ENCODE results near the gene RFTN1.

RFTN1 gene

GRCh38 chr3:16480861-16481545 lies 32.5 kb downstream of the RFTN1 start:
- H3K27ac ChIP-seq (ENCODE audit: low read depth, low read length) = no peak overlapping the region
- H3K9me3 ChIP-seq (ENCODE audit: control insufficient read depth in 1 of 2, low read length in 2 of 2) = no peaks in the 10 kb centered on the region
- peak overlapping the region in 1 of 2 donors; percentile 9 for H3K4me3 ChIP-seq (ENCODE audit: low read depth in 1 of 2, low read length in 2 of 2)
- H3K27me3 ChIP-seq (ENCODE audit: control insufficient read depth in 1 of 2, insufficient read depth in 2 of 2, low read length in 2 of 2) = no peaks in the 10 kb centered on the region
- H3K4me1 ChIP-seq (ENCODE audit: control insufficient read depth in 1 of 2, insufficient read depth in 2 of 2, low read length in 2 of 2) = peaks cover 23 to 26% of the 10 kb centered on the region in 2 donors
- no peak overlapping the region for H3K9ac ChIP-seq (ENCODE audit: low read depth in 1 of 2, low read length in 2 of 2)
- H3K36me3 ChIP-seq (ENCODE audit: control insufficient read depth in 1 of 2, insufficient read depth in 2 of 2, low read length in 2 of 2) = no peaks in the 10 kb centered on the region

GRCh38 chr3:16478516-16478915 lies 35.0 kb downstream of the RFTN1 start:
- H3K4me3 ChIP-seq (ENCODE audit: low read depth in 1 of 2, low read length in 2 of 2) = no peak overlapping the region
- no peak overlapping the region for H3K9ac ChIP-seq (ENCODE audit: low read depth in 1 of 2, low read length in 2 of 2)
- H3K9me3 ChIP-seq (ENCODE audit: control insufficient read depth in 1 of 2, low read length in 2 of 2) = no peaks in the 10 kb centered on the region
- no peak overlapping the region for H3K27ac ChIP-seq (ENCODE audit: low read depth, low read length)
- no peaks in the 10 kb centered on the region for H3K27me3 ChIP-seq (ENCODE audit: control insufficient read depth in 1 of 2, insufficient read depth in 2 of 2, low read length in 2 of 2)
- peaks cover 25 to 26% of the 10 kb centered on the region in 2 donors for H3K4me1 ChIP-seq (ENCODE audit: control insufficient read depth in 1 of 2, insufficient read depth in 2 of 2, low read length in 2 of 2)
- no peaks in the 10 kb centered on the region for H3K36me3 ChIP-seq (ENCODE audit: control insufficient read depth in 1 of 2, insufficient read depth in 2 of 2, low read length in 2 of 2)

- no peak overlapping the region for H3K27ac ChIP-seq (ENCODE audit: low read depth, low read length)
- H3K36me3 ChIP-seq (ENCODE audit: control insufficient read depth in 1 of 2, insufficient read depth in 2 of 2, low read length in 2 of 2) = peaks cover 0 to under 1% of the 10 kb centered on the region in 2 donors
- no peak overlapping the region for H3K9ac ChIP-seq (ENCODE audit: low read depth in 1 of 2, low read length in 2 of 2)
- H3K27me3 ChIP-seq (ENCODE audit: control insufficient read depth in 1 of 2, insufficient read depth in 2 of 2, low read length in 2 of 2) = no peaks in the 10 kb centered on the region
- no peaks in the 10 kb centered on the region for H3K9me3 ChIP-seq (ENCODE audit: control insufficient read depth in 1 of 2, low read length in 2 of 2)
- H3K4me3 ChIP-seq (ENCODE audit: low read depth in 1 of 2, low read length in 2 of 2) = no peak overlapping the region
- peaks cover 17 to 20% of the 10 kb centered on the region in 2 donors for H3K4me1 ChIP-seq (ENCODE audit: control insufficient read depth in 1 of 2, insufficient read depth in 2 of 2, low read length in 2 of 2)
Observed at GRCh38 chr3:16477521-16477920, 36.0 kb downstream of the RFTN1 start.

GRCh38 chr3:16477056-16477455 lies 36.4 kb downstream of the RFTN1 start:
- Histone ChIP-seq H3K4me3 (ENCODE audit: low read depth in 1 of 2, low read length in 2 of 2) (no peak overlapping the region), H3K27ac (ENCODE audit: low read depth, low read length) (no peak overlapping the region), H3K9me3 (ENCODE audit: control insufficient read depth in 1 of 2, low read length in 2 of 2) (no peaks in the 10 kb centered on the region), H3K27me3 (ENCODE audit: control insufficient read depth in 1 of 2, insufficient read depth in 2 of 2, low read length in 2 of 2) (no peaks in the 10 kb centered on the region), H3K4me1 (ENCODE audit: control insufficient read depth in 1 of 2, insufficient read depth in 2 of 2, low read length in 2 of 2) (peaks cover 13 to 18% of the 10 kb centered on the region in 2 donors), H3K9ac (ENCODE audit: low read depth in 1 of 2, low read length in 2 of 2) (no peak overlapping the region), H3K36me3 (ENCODE audit: control insufficient read depth in 1 of 2, insufficient read depth in 2 of 2, low read length in 2 of 2) (peaks cover 0 to 3% of the 10 kb centered on the region in 2 donors)

- H3K4me3 ChIP-seq (ENCODE audit: low read depth in 1 of 2, low read length in 2 of 2) = no peak overlapping the region
- H3K9me3 ChIP-seq (ENCODE audit: control insufficient read depth in 1 of 2, low read length in 2 of 2) = no peaks in the 10 kb centered on the region
- peaks cover 0 to 3% of the 10 kb centered on the region in 2 donors for H3K36me3 ChIP-seq (ENCODE audit: control insufficient read depth in 1 of 2, insufficient read depth in 2 of 2, low read length in 2 of 2)
- H3K9ac ChIP-seq (ENCODE audit: low read depth in 1 of 2, low read length in 2 of 2) = no peak overlapping the region
- no peaks in the 10 kb centered on the region for H3K27me3 ChIP-seq (ENCODE audit: control insufficient read depth in 1 of 2, insufficient read depth in 2 of 2, low read length in 2 of 2)
- no peak overlapping the region for H3K27ac ChIP-seq (ENCODE audit: low read depth, low read length)
- peaks cover 9 to 14% of the 10 kb centered on the region in 2 donors for H3K4me1 ChIP-seq (ENCODE audit: control insufficient read depth in 1 of 2, insufficient read depth in 2 of 2, low read length in 2 of 2)
Observed at GRCh38 chr3:16476636-16477035, 36.9 kb downstream of the RFTN1 start.

- Histone ChIP-seq H3K27me3 (ENCODE audit: control insufficient read depth in 1 of 2, insufficient read depth in 2 of 2, low read length in 2 of 2) (no peaks in the 10 kb centered on the region), H3K9me3 (ENCODE audit: control insufficient read depth in 1 of 2, low read length in 2 of 2) (no peaks in the 10 kb centered on the region), H3K36me3 (ENCODE audit: control insufficient read depth in 1 of 2, insufficient read depth in 2 of 2, low read length in 2 of 2) (peaks cover 3% of the 10 kb centered on the region in 2 donors), H3K4me1 (ENCODE audit: control insufficient read depth in 1 of 2, insufficient read depth in 2 of 2, low read length in 2 of 2) (peaks cover 4 to 12% of the 10 kb centered on the region in 2 donors), H3K4me3 (ENCODE audit: low read depth in 1 of 2, low read length in 2 of 2) (no peak overlapping the region), H3K27ac (ENCODE audit: low read depth, low read length) (no peak overlapping the region), H3K9ac (ENCODE audit: low read depth in 1 of 2, low read length in 2 of 2) (no peak overlapping the region)
Observed at GRCh38 chr3:16475766-16476165, 37.7 kb downstream of the RFTN1 start.

GRCh38 chr3:16474920-16475319 lies 38.6 kb downstream of the RFTN1 start:
- Histone ChIP-seq H3K27me3 (ENCODE audit: control insufficient read depth in 1 of 2, insufficient read depth in 2 of 2, low read length in 2 of 2) (no peaks in the 10 kb centered on the region), H3K9ac (ENCODE audit: low read depth in 1 of 2, low read length in 2 of 2) (no peak overlapping the region), H3K4me3 (ENCODE audit: low read depth in 1 of 2, low read length in 2 of 2) (no peak overlapping the region), H3K9me3 (ENCODE audit: control insufficient read depth in 1 of 2, low read length in 2 of 2) (no peaks in the 10 kb centered on the region), H3K4me1 (ENCODE audit: control insufficient read depth in 1 of 2, insufficient read depth in 2 of 2, low read length in 2 of 2) (peaks cover 0 to 12% of the 10 kb centered on the region in 2 donors), H3K36me3 (ENCODE audit: control insufficient read depth in 1 of 2, insufficient read depth in 2 of 2, low read length in 2 of 2) (peaks cover 3% of the 10 kb centered on the region in 2 donors), H3K27ac (ENCODE audit: low read depth, low read length) (no peak overlapping the region)

- Histone ChIP-seq H3K9ac (ENCODE audit: low read depth in 1 of 2, low read length in 2 of 2) (no peak overlapping the region), H3K4me3 (ENCODE audit: low read depth in 1 of 2, low read length in 2 of 2) (no peak overlapping the region), H3K4me1 (ENCODE audit: control insufficient read depth in 1 of 2, insufficient read depth in 2 of 2, low read length in 2 of 2) (peaks cover 0 to 12% of the 10 kb centered on the region in 2 donors), H3K36me3 (ENCODE audit: control insufficient read depth in 1 of 2, insufficient read depth in 2 of 2, low read length in 2 of 2) (peaks cover 3% of the 10 kb centered on the region in 2 donors), H3K9me3 (ENCODE audit: control insufficient read depth in 1 of 2, low read length in 2 of 2) (no peaks in the 10 kb centered on the region), H3K27me3 (ENCODE audit: control insufficient read depth in 1 of 2, insufficient read depth in 2 of 2, low read length in 2 of 2) (no peaks in the 10 kb centered on the region), H3K27ac (ENCODE audit: low read depth, low read length) (no peak overlapping the region)
Observed at GRCh38 chr3:16474216-16474615, 39.3 kb downstream of the RFTN1 start.

GRCh38 chr3:16472593-16472992 lies 40.9 kb downstream of the RFTN1 start:
- no peak overlapping the region for H3K9ac ChIP-seq (ENCODE audit: low read depth in 1 of 2, low read length in 2 of 2)
- no peak overlapping the region for H3K4me3 ChIP-seq (ENCODE audit: low read depth in 1 of 2, low read length in 2 of 2)
- H3K4me1 ChIP-seq (ENCODE audit: control insufficient read depth in 1 of 2, insufficient read depth in 2 of 2, low read length in 2 of 2) = peaks cover 6 to 14% of the 10 kb centered on the region in 2 donors
- H3K27me3 ChIP-seq (ENCODE audit: control insufficient read depth in 1 of 2, insufficient read depth in 2 of 2, low read length in 2 of 2) = no peaks in the 10 kb centered on the region
- H3K27ac ChIP-seq (ENCODE audit: low read depth, low read length) = no peak overlapping the region
- H3K36me3 ChIP-seq (ENCODE audit: control insufficient read depth in 1 of 2, insufficient read depth in 2 of 2, low read length in 2 of 2) = peaks cover 3% of the 10 kb centered on the region in 2 donors
- H3K9me3 ChIP-seq (ENCODE audit: control insufficient read depth in 1 of 2, low read length in 2 of 2) = no peaks in the 10 kb centered on the region

- Histone ChIP-seq H3K36me3 (ENCODE audit: control insufficient read depth in 1 of 2, insufficient read depth in 2 of 2, low read length in 2 of 2) (peaks cover 3% of the 10 kb centered on the region in 2 donors), H3K27ac (ENCODE audit: low read depth, low read length) (no peak overlapping the region), H3K9ac (ENCODE audit: low read depth in 1 of 2, low read length in 2 of 2) (no peak overlapping the region), H3K4me3 (ENCODE audit: low read depth in 1 of 2, low read length in 2 of 2) (no peak overlapping the region), H3K9me3 (ENCODE audit: control insufficient read depth in 1 of 2, low read length in 2 of 2) (no peaks in the 10 kb centered on the region), H3K4me1 (ENCODE audit: control insufficient read depth in 1 of 2, insufficient read depth in 2 of 2, low read length in 2 of 2) (peaks cover 6 to 14% of the 10 kb centered on the region in 2 donors), H3K27me3 (ENCODE audit: control insufficient read depth in 1 of 2, insufficient read depth in 2 of 2, low read length in 2 of 2) (no peaks in the 10 kb centered on the region)
Observed at GRCh38 chr3:16471897-16472296, 41.6 kb downstream of the RFTN1 start.

Measured in duodenal mucosa (tissue), 2 donors.